ENCODE data around the gene TBL1X. TPM values are rescaled to one million over a fixed set of nuclear protein-coding genes. Genes with fewer than 3 reads are reported as not detected.

TBL1X gene
- total RNA-seq, 1 experiment from 2014 or later = 15.0 TPM

- intact Hi-C loops (cut with micrococcal nuclease) = no loop called here
- ChIA-PET POLR2A (no interaction called here), CTCF (interaction anchor here (0.6 kb wide), 1 partner anchor 438 kb away, joined by 3 read pairs; no protein-coding TSS in a partner anchor)
- Mint-ChIP-seq H3K27ac (ENCODE audit: low read depth, unreplicated experiment) (no peak overlapping the region), H3K4me1 (ENCODE audit: insufficient read depth, unreplicated experiment) (no peaks in the 10 kb centered on the region), H3K4me3 (ENCODE audit: unreplicated experiment) (no peak overlapping the region), H3K36me3 (ENCODE audit: insufficient read depth, unreplicated experiment) (no peaks in the 10 kb centered on the region), H3K27me3 (ENCODE audit: insufficient read depth, unreplicated experiment) (no peaks in the 10 kb centered on the region), H3K9me3 (ENCODE audit: unreplicated experiment) (no peaks in the 10 kb centered on the region)
- BruUV-seq (replicated peaks) = no TSS peak
- DNase-seq (ENCODE audit: unreplicated experiment) = no peak
- no peak for TF ChIP-seq CTCF (IDR thresholded peaks at IDR 0.05; ENCODE audit: unreplicated experiment)
Measured at GRCh38 chrX:9644335-9644734, 179.5 kb downstream of the TBL1X start.

GRCh38 chrX:9646471-9647224 lies 181.8 kb downstream of the TBL1X start:
- TF ChIP-seq CTCF (IDR thresholded peaks at IDR 0.05; ENCODE audit: unreplicated experiment) = no peak
- Mint-ChIP-seq H3K4me1 (ENCODE audit: insufficient read depth, unreplicated experiment) (no peaks in the 10 kb centered on the region), H3K4me3 (ENCODE audit: unreplicated experiment) (no peak overlapping the region), H3K27ac (ENCODE audit: low read depth, unreplicated experiment) (no peak overlapping the region), H3K9me3 (ENCODE audit: unreplicated experiment) (no peaks in the 10 kb centered on the region), H3K36me3 (ENCODE audit: insufficient read depth, unreplicated experiment) (no peaks in the 10 kb centered on the region), H3K27me3 (ENCODE audit: insufficient read depth, unreplicated experiment) (no peaks in the 10 kb centered on the region)
- CTCF ChIA-PET = no interaction called here
- no peak for DNase-seq (ENCODE audit: unreplicated experiment)
- intact Hi-C loops (cut with micrococcal nuclease) = no loop called here
- POLR2A ChIA-PET = no interaction called here
- BruUV-seq (replicated peaks) = no TSS peak

GRCh38 chrX:9647431-9647830 lies 182.6 kb downstream of the TBL1X start:
- Mint-ChIP-seq H3K4me3 (ENCODE audit: unreplicated experiment) (no peak overlapping the region), H3K36me3 (ENCODE audit: insufficient read depth, unreplicated experiment) (no peaks in the 10 kb centered on the region), H3K27ac (ENCODE audit: low read depth, unreplicated experiment) (no peak overlapping the region), H3K9me3 (ENCODE audit: unreplicated experiment) (no peaks in the 10 kb centered on the region), H3K27me3 (ENCODE audit: insufficient read depth, unreplicated experiment) (no peaks in the 10 kb centered on the region), H3K4me1 (ENCODE audit: insufficient read depth, unreplicated experiment) (no peaks in the 10 kb centered on the region)
- intact Hi-C loops (cut with micrococcal nuclease) = no loop called here
- ChIA-PET CTCF (interaction anchor here (0.6 kb wide), 1 partner anchor 96 kb away, joined by 3 read pairs; no protein-coding TSS in a partner anchor), POLR2A (no interaction called here)
- DNase-seq (ENCODE audit: unreplicated experiment) = no peak
- BruUV-seq (replicated peaks) = no TSS peak
- no peak for TF ChIP-seq CTCF (IDR thresholded peaks at IDR 0.05; ENCODE audit: unreplicated experiment)

GRCh38 chrX:9650091-9650490 lies 185.2 kb downstream of the TBL1X start:
- intact Hi-C loops (cut with micrococcal nuclease) = no loop called here
- H3K36me3 Mint-ChIP-seq (ENCODE audit: insufficient read depth, unreplicated experiment) = peaks cover 7% of the 10 kb centered on the region

More at GRCh38 chrX:9650091-9650490, 185.2 kb downstream of the TBL1X start:
- BruUV-seq (replicated peaks) = no TSS peak
- DNase-seq (ENCODE audit: unreplicated experiment) = no peak
- Mint-ChIP-seq H3K9me3 (ENCODE audit: unreplicated experiment) (no peaks in the 10 kb centered on the region), H3K27me3 (ENCODE audit: insufficient read depth, unreplicated experiment) (no peaks in the 10 kb centered on the region), H3K4me1 (ENCODE audit: insufficient read depth, unreplicated experiment) (no peaks in the 10 kb centered on the region), H3K4me3 (ENCODE audit: unreplicated experiment) (no peak overlapping the region), H3K27ac (ENCODE audit: low read depth, unreplicated experiment) (no peak overlapping the region)
- CTCF ChIA-PET = interaction anchor here (0.7 kb wide), 1 partner anchor 695 kb away, joined by 4 read pairs; no protein-coding TSS in a partner anchor
- TF ChIP-seq CTCF (IDR thresholded peaks at IDR 0.05; ENCODE audit: unreplicated experiment) = no peak
- POLR2A ChIA-PET = no interaction called here
